Liver (tissue), 2 donors: ENCODE results near the gene TBCB.

Source experiments
- CTCF ChIP-seq: fragments of 150-350 bp; IDR thresholded peaks from 2 replicates; pipeline ENCODE4 v1.5.1; 2017; ENCODE audit warnings: improper control_type of control experiment, low read depth, low read length; ENCODE audit not compliant: missing input control
- MAX ChIP-seq: IDR thresholded peaks from 2 replicates; pipeline ENCODE4 v1.6.1; 2016; ENCODE audit warnings: antibody characterized with exemption
- donor health status: healthy.

- TF ChIP-seq CTCF (no peak), MAX (no peak)
Measured at GRCh38 chr19:36151144-36152018, 36.1 kb downstream of the TBCB start.
